Hematopoietic multipotent progenitor cell treated with erythropoietin and hydrocortisone succinate and interleukin-3 and kit ligand, for 4 days (in vitro differentiated cells): ENCODE data around the gene PRKCI.
"Not testable (repeated sequence)": the region's sequence is repeated elsewhere in the genome, so short reads cannot be mapped to it uniquely, and the experiment has no call there.

Experiments
- DNase-seq: peaks from one replicate; pipeline ENCODE4 v3.0.0-alpha.2; 2015

The PRKCI gene

GRCh38 chr3:170225166-170225565, 2.9 kb downstream of the PRKCI start:
- no peak for DNase-seq

DNA sequence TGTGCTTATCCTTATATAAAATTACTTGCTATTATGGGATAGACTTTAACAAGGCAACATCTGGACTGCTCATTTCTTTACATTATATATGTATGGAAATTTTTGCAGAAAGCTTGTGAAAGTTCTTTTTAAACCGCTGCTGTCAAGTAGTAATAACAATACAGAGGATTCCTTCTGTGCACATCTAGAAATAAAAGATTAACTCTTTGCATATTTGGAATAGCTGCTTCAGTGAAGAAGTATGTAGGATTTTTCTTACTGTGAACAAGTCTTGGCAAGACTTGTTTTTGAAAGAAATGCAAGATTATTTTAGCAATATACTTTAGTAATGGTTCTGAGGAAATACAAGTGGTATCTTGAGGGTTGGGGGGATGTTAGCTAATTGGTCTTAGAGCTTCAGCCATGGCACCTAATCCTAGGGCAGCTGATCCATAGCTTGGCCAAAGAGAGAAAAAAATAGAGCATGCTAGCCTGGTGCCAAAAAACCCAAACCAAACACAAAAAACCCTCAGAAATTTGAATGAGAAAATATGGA, 4.3 kb downstream of the PRKCI start:
- no peak for DNase-seq

DNA sequence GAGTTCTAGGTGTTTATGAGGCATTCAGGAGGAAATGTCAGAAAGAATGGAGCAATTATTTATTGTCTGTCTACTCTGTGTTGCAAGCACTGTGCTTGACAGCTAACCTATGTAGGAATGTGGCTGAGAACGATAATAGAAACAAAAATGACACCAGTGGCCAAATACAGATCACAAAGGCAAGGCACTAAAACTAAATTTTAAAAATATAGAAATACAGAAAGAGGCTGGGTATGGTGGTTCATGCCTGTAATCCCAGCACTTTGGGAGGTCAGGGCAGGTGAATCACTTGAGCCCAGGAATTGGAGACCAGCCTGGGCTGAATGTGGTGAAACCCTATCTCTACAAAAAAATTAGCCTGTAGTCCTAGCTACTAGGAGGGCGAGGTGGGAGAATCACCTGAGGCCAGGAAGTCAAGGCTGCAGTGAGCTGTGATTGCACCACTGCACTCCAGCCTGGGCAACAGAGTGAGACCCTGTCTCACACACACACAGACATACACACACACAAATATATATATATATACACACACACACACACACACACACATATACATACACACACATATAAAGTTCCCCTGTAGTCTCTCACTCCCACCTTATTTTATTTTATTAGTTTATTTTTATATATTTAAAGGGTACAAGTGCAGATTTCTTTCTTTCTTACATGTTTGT, 6.0 kb downstream of the PRKCI start:
- DNase-seq, result no peak

DNA sequence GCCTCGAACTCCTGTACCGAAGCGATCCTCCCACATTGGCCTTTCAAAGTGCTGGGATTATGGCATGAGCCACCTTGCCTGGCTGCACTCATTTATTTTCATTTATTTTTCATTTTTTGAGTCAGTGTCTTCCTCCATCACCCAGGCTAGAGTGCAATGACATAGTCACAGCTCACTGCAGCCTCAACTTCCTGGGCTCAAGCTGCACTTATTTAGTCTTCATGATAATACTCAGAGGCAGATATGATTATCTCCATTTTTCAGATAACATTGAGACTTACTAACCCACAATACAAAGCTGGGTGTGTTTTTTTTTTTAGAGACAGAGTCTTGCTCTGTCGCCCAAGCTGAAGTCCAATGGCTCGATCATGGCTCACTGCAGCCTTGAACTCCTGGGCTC, 10.0 kb downstream of the PRKCI start:
- DNase-seq, result peak; percentile 27

DNA sequence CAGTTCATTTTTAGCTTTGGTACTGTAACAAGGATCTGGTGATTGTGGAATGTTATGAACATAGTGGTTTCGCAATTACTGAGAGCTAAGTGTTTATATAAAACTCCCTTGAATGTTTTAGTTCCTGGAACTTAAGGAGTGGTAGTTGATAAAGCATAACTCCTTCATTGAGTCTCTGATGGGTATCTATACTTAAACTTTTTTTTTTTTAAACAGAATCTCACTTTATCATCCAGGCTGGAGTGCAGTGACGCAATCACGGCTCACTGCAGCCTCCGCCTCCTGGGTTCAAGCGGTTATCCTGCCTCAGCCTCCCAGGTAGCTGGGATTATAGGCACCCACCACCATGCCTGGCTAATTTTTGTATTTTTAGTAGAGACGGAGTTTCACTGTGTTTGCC, 11.3 kb downstream of the PRKCI start:
- peak; percentile 35 for DNase-seq

- DNase-seq, result no peak
Observed at GRCh38 chr3:170240142-170240541, 17.9 kb downstream of the PRKCI start.

- no peak for DNase-seq
Observed at GRCh38 chr3:170240671-170241070, 18.4 kb downstream of the PRKCI start.

GRCh38 chr3:170244576-170244975, 22.4 kb downstream of the PRKCI start:
- no peak for DNase-seq

DNA sequence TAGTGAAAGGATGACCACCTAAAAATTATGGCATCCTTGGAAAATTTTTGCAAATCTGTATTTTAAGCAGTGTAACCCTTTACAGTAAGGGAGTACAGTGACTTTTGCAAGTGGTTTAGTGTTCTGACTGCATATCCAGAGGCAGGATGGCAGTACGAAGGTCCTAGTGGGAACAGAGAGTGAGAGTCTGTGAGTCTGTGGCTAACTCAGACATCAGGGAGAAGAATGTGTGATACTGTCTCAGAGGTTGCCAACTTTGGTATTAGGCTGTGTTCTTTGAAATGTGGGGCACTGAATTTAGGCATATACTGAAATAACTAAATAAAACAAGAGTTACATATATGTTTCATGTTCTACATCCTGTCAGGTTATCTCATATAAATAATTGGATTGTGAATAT, 25.7 kb downstream of the PRKCI start:
- no peak for DNase-seq

GRCh38 chr3:170256597-170256996, 34.4 kb downstream of the PRKCI start:
- no peak for DNase-seq

DNA sequence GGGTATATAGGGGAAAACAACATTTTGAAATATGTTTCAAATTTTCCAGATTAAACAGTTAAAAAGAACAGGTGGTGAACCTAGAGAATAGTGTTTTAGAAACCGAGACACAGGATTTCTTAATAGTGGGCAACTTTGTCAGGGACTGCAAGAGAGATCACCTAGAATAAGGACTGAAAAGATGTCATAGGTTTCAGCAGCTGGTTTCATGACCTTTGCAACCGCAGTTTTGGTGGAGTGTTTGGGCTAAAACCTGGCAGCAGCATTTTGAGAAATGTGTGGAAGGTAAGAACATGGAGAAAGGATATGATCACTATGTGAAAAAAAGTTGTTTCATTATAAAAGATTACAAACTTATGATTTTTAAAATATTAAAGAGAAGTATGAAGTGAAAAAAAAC, 34.9 kb downstream of the PRKCI start:
- DNase-seq, result no peak

- no peak for DNase-seq
Observed at GRCh38 chr3:170258105-170258487, 35.9 kb downstream of the PRKCI start.

DNA sequence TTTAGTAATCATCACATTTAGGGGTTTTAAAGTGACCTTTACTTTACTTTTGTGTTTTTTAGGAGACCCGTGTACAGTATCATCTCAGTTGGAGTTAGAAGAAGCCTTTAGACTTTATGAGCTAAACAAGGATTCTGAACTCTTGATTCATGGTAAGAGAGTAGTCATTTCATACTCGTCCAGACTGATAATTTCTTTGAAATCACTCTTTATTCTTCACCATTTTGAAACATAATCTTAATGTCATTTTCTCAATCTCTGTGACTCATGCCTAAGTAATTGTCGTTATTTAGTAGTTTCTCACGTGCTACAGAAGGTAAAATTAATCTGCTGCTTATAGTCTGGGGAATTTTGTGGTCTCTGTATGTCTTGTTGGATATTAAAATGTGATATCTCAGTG, 37.7 kb downstream of the PRKCI start:
- DNase-seq, result no peak

GRCh38 chr3:170267793-170268192, 45.6 kb downstream of the PRKCI start:
- DNase-seq, result no peak

DNA sequence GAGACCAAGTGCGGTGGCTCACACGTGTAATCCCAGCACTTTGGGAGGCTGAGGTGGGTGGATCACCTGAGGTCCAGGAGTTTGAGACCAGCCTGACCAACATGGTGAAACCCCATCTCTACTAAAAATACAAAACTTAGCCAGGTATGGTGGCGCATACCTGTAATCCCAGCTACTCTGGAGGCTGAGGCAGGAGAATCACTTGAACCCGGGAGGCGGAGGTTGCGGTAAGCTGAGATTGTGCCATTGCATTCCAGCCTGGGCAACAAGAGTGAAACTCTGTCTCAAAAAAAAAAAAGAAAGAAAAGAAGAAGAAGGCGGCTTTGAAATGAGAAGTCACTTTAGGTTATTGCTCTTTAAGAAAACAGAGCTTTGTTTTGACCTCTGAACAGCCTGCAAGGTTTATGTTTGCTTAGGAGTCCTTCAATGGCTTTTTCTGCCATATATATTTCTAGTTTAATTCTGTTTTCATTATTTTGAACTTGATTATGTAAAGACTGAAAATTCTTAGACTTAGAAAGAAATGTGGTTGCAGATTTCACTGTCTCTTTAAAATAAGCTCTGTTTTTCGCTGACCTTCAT, 47.5 kb downstream of the PRKCI start:
- DNase-seq, result not testable (repeated sequence)

DNA sequence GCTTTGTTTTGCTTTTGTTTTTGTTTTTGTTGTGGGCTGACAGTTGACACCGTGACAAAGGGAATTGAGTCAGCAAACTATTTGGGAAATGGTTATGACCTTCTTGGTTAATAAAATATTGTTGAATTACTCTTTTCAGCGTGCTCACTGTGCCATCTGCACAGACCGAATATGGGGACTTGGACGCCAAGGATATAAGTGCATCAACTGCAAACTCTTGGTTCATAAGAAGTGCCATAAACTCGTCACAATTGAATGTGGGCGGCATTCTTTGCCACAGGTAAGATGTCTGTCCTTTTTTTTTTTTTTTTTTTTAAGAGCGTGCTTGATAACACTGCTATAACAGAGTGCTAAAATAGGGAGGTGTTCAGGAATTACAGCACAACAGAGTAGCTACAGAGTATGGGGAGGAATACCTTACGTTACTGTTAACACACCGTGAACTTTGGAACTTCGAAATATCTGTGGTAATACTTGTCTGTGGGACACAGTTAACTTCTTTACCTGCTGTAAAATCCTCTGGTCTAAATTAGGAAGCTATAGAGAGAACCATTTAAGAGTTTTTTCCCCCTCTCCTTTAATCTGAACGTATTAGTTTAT, 48.2 kb downstream of the PRKCI start:
- DNase-seq, result no peak

GRCh38 chr3:170274641-170275040, 52.4 kb downstream of the PRKCI start:
- no peak for DNase-seq

DNA sequence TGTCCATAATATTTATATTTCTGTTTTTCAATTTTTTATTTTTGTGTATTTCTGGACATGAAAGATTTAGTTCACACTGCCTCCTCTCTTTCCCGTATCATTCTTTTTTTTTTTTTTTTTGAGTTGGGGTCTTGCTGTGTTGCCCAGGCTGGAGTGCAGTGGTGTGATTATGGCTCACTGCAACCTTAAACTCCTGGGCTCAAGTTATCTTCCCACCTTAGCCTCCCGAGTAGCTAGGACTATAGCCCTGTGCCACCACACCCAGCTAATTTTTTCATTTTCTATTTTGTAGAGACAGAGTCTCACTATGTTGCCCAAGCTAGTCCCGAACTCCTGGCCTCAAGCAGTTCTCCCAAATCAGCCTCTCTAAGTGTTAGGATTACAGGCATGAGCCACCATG, 53.6 kb downstream of the PRKCI start:
- no peak for DNase-seq

GRCh38 chr3:170277311-170277710, 55.1 kb downstream of the PRKCI start:
- DNase-seq, result peak; percentile 4

GRCh38 chr3:170277833-170278580, 55.8 kb downstream of the PRKCI start:
- DNase-seq, result peak; percentile 5

DNA sequence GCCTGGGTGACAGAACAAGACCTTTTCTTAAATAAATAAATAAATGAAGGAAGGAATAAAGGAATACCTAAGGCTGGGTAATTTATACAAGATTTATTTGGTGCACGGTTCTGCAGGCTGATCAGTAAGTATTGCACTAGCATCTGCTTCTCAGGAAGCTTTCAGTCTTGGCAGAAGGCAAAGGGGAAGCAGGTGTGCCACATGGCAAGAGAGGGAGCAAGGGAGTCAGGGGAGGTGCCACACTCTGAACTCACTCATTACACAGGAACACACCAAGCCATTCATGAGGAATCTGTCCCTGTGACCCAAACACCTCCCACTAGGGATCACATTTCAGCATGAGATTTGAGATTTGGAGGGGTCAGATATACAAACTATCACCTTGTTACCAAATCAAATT, 56.4 kb downstream of the PRKCI start:
- DNase-seq, result peak; percentile 17

DNA sequence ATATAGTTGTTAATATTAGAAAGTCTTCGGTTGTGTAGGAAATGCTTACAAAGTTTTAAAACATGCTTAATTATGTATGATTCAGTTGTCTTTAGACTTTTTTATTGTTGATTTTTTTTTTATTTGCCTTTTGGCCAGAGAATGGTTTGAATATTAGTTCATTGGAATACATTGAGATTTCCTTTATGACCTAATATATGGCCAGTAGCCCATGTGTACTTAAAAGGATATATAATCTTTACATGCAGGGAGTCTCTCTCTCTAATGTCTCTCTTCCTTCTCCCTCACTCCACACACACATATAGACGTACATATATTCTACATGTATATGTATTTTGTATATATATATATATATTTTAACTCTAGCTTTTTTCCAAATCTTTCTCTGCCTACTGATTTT, 68.0 kb downstream of the PRKCI start:
- no peak for DNase-seq

DNA sequence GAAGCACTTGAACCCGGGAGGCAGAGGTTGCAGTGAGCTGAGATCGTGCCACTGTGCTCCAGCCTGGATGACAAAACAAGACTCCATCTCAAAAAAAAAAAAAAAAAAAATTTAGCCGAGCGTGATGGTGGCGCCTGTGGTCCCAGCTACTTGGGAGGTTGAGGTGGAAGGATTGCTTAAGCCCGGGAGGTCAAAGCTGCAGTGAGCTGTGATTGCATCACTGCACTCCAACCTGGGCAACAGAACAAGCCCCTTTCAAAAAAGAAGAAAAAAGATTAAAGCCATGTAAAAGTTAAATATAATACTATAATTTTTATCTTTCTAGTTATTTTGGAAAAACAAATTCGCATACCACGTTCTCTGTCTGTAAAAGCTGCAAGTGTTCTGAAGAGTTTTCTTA, 73.4 kb downstream of the PRKCI start:
- no peak for DNase-seq

DNA sequence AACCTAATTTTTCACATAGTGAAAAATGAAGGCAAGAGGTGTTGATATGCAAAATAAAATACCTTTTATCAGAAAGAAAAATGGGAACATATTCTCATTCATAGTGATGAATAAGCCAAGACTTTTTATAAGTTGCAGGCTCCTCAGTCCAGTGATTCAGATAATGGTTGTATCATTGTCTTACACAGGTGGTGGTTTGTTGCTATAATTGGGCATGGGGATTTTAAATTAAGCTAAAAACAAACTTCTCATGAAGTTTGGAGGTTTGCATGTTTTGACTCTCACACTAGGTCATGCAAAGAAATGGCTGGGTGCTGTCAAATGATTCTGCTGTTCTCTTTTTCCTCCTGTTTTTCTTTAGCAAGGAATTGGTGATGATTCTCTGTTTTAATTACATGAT, 74.5 kb downstream of the PRKCI start:
- DNase-seq, result no peak
